Right cardiac atrium (tissue), 5 donors: ENCODE results near the gene RFX7. TPM values are rescaled to one million over a fixed set of nuclear protein-coding genes. Genes with fewer than 3 reads are reported as not detected.
"Not testable (repeated sequence)": the region's sequence is repeated elsewhere in the genome, so short reads cannot be mapped to it uniquely, and the experiment has no call there.

Experiments
- ATAC-seq, 2 donors: fragments of 200-7000 bp; cut with Tn5 transposase; one replicate each; pipeline versions ENCODE4 v1.8.0 to v1.9.1; 2020; ENCODE audit warnings: moderate library complexity in 2 of 2, mild to moderate bottlenecking in 1 of 2
- DNase-seq, 3 donors: peaks; one replicate each; pipeline ENCODE4 v3.0.0-alpha.2; 2020
- H3K27ac ChIP-seq: one replicate; pipeline ENCODE4 v1.5.1; 2013; ENCODE audit warnings: mild to moderate bottlenecking, low read length, control low read depth, moderate library complexity
- H3K27me3 ChIP-seq: one replicate; pipeline ENCODE4 v1.6.1; 2013; ENCODE audit not compliant: control insufficient read depth, insufficient read depth
- H3K4me1 ChIP-seq: one replicate; pipeline ENCODE4 v1.6.1; 2013; ENCODE audit warnings: low read length; ENCODE audit not compliant: control insufficient read depth, insufficient read depth
- H3K4me3 ChIP-seq: one replicate; pipeline ENCODE4 v1.5.1; 2013; ENCODE audit warnings: low read length, control low read depth
- H3K9me3 ChIP-seq: one replicate; pipeline ENCODE4 v1.6.1; 2013; ENCODE audit warnings: low read length; ENCODE audit not compliant: control insufficient read depth
- whole genome bisulfite sequencing: extraction: QIAGEN DNeasy Blood & Tissue Kit; methylation state at CpG from one replicate; pipeline ENCODE4 v1.1.7; 2013; 5-methylcytosine and 5-hydroxymethylcytosine counted together
- intact Hi-C, 4 donors: fragments of 100-400 bp; cut with DNase I; formaldehyde crosslinking; loops; one replicate each; pipeline versions ENCODE4 v1.11.0 to v1.14.0; 2022 to 2023
- polyA plus RNA-seq: library from polyadenylated mRNA; stranded (reverse); fragments of 200-250 nt; gene quantifications from one replicate; pipeline ENCODE4 v1.2.3, GENCODE V29; 2013
- total RNA-seq, 4 donors: library from RNA; stranded (reverse); fragmentation: NEBNext Ultra II Directional; extraction: Animal tissue kit (Norgen Biotek cat#: 25700); gene quantifications; one replicate each; pipeline ENCODE4 v1.2.1, GENCODE V29; 2021
- donor health status: healthy with polysubstance abuse.
- donor health status: DM: no; HTN: yes; CAD: no.
- donor health status: DM: no; HTN: no; CAD: no.
- donor health status: DM: no; HTN: yes; CAD: no; lungs with severe emphysema.
- donor health status: DM: yes; HTN: yes; CAD: no.

The RFX7 gene
- total and polyA plus RNA-seq, 5 donors: 1.1 to 10.1 (median 8.6) TPM

- WGBS: 69% methylated on average over 1 of the region's 1 CpG
- intact Hi-C loops: no loop called here
Measured at GRCh38 chr15:56175788-56176187, 67.9 kb downstream of the RFX7 start.

GRCh38 chr15:56174649-56175048 lies 69.0 kb downstream of the RFX7 start:
- Histone ChIP-seq H3K4me1 (no peaks in the 10 kb centered on the region), H3K27ac (no peak overlapping the region), H3K27me3 (no peaks in the 10 kb centered on the region), H3K9me3 (no peaks in the 10 kb centered on the region), H3K4me3 (no peak overlapping the region)
- intact Hi-C loops: no loop called here
- DNase-seq (no peak), ATAC-seq (no peak)
- WGBS: 76% methylated on average over 6 of the region's 6 CpGs

More at GRCh38 chr15:56175788-56176187, 67.9 kb downstream of the RFX7 start:
- H3K27me3 ChIP-seq: no peaks in the 10 kb centered on the region
- no peak for DNase-seq
- no peaks in the 10 kb centered on the region for H3K4me1 ChIP-seq
- H3K27ac ChIP-seq: no peak overlapping the region
- H3K4me3 ChIP-seq: no peak overlapping the region
- ATAC-seq: no peak
- no peaks in the 10 kb centered on the region for H3K9me3 ChIP-seq

- H3K4me3 ChIP-seq: no peak overlapping the region
- H3K27ac ChIP-seq: no peak overlapping the region
- DNase-seq (no peak), ATAC-seq (no peak)
- intact Hi-C loops: no loop called here
- no peaks in the 10 kb centered on the region for H3K9me3 ChIP-seq
- no peaks in the 10 kb centered on the region for H3K27me3 ChIP-seq
- 84% methylated on average over 2 of the region's 2 CpGs for WGBS
- H3K4me1 ChIP-seq: peaks cover 1% of the 10 kb centered on the region
Measured at GRCh38 chr15:56168394-56168793, 75.3 kb downstream of the RFX7 start.

- Histone ChIP-seq H3K4me3 (no peak overlapping the region), H3K27ac (no peak overlapping the region), H3K9me3 (no peaks in the 10 kb centered on the region), H3K27me3 (no peaks in the 10 kb centered on the region), H3K4me1 (peaks cover 1% of the 10 kb centered on the region)
- no peak for ATAC-seq
- WGBS: 98% methylated on average over 2 of the region's 2 CpGs
- intact Hi-C loops: no loop called here
- DNase-seq: no peak
Measured at GRCh38 chr15:56165234-56165633, 78.4 kb downstream of the RFX7 start.

GRCh38 chr15:56160966-56161365 lies 82.7 kb downstream of the RFX7 start:
- intact Hi-C loops: no loop called here
- 66% methylated on average over 1 of the region's 1 CpG for WGBS
- Histone ChIP-seq H3K27me3 (no peaks in the 10 kb centered on the region), H3K27ac (no peak overlapping the region), H3K4me1 (peaks cover 1% of the 10 kb centered on the region), H3K9me3 (no peaks in the 10 kb centered on the region), H3K4me3 (no peak overlapping the region)
- ATAC-seq (no peak), DNase-seq (no peak)

GRCh38 chr15:56156877-56157276 lies 86.8 kb downstream of the RFX7 start:
- no peaks in the 10 kb centered on the region for H3K9me3 ChIP-seq
- intact Hi-C loops: no loop called here
- no peaks in the 10 kb centered on the region for H3K4me1 ChIP-seq
- no peaks in the 10 kb centered on the region for H3K27me3 ChIP-seq
- DNase-seq (no peak), ATAC-seq (no peak)
- no peak overlapping the region for H3K4me3 ChIP-seq
- 84% methylated on average over 3 of the region's 3 CpGs for WGBS
- no peak overlapping the region for H3K27ac ChIP-seq

- H3K27ac ChIP-seq, H3K4me3 ChIP-seq, H3K9me3 ChIP-seq, ATAC-seq, intact Hi-C loops, H3K27me3 ChIP-seq, H3K4me1 ChIP-seq: not testable (repeated sequence)
- DNase-seq: peak in 1 of 3 donors; percentile 30
- 96% methylated on average over 10 of the region's 10 CpGs for WGBS
Measured at GRCh38 chr15:56155278-56155677, 88.4 kb downstream of the RFX7 start.

GRCh38 chr15:56154768-56155167 lies 88.9 kb downstream of the RFX7 start:
- ATAC-seq, H3K9me3 ChIP-seq, intact Hi-C loops, H3K4me3 ChIP-seq, H3K27ac ChIP-seq, H3K27me3 ChIP-seq, H3K4me1 ChIP-seq, DNase-seq: not testable (repeated sequence)
- 96% methylated on average over 4 of the region's 4 CpGs for WGBS

- no peaks in the 10 kb centered on the region for H3K4me1 ChIP-seq
- no peaks in the 10 kb centered on the region for H3K27me3 ChIP-seq
- no peak overlapping the region for H3K4me3 ChIP-seq
- ATAC-seq (no peak), DNase-seq (no peak)
- H3K9me3 ChIP-seq: no peaks in the 10 kb centered on the region
- no peak overlapping the region for H3K27ac ChIP-seq
- 86% methylated on average over 6 of the region's 6 CpGs for WGBS
- intact Hi-C loops: no loop called here
Measured at GRCh38 chr15:56150204-56150603, 93.5 kb downstream of the RFX7 start.

GRCh38 chr15:56148064-56148463 lies 95.6 kb downstream of the RFX7 start:
- intact Hi-C loops: no loop called here
- Histone ChIP-seq H3K9me3 (no peaks in the 10 kb centered on the region), H3K27ac (no peak overlapping the region), H3K4me1 (no peaks in the 10 kb centered on the region), H3K4me3 (no peak overlapping the region), H3K27me3 (no peaks in the 10 kb centered on the region)
- no peak for ATAC-seq
- WGBS: 91% methylated on average over 3 of the region's 3 CpGs
- no peak for DNase-seq

GRCh38 chr15:56146756-56147155 lies 96.9 kb downstream of the RFX7 start:
- no peaks in the 10 kb centered on the region for H3K9me3 ChIP-seq
- 82% methylated on average over 1 of the region's 1 CpG for WGBS
- H3K4me3 ChIP-seq: no peak overlapping the region
- ATAC-seq (no peak), DNase-seq (no peak)
- no peaks in the 10 kb centered on the region for H3K27me3 ChIP-seq
- no peaks in the 10 kb centered on the region for H3K4me1 ChIP-seq
- intact Hi-C loops: no loop called here
- H3K27ac ChIP-seq: no peak overlapping the region

GRCh38 chr15:56128081-56128480 lies 115.6 kb downstream of the RFX7 start:
- no peak overlapping the region for H3K27ac ChIP-seq
- intact Hi-C loops: no loop called here
- H3K4me1 ChIP-seq: no peaks in the 10 kb centered on the region
- H3K4me3 ChIP-seq: no peak overlapping the region
- DNase-seq: no peak
- H3K9me3 ChIP-seq: no peaks in the 10 kb centered on the region
- H3K27me3 ChIP-seq: no peaks in the 10 kb centered on the region
- ATAC-seq: no peak
